Measurements from ENCODE around the gene FGF12. TPM values are rescaled to one million over a fixed set of nuclear protein-coding genes. Genes with fewer than 3 reads are reported as not detected.

Gene FGF12
- total RNA-seq, 1 donor from 2014 or later: not detected

DNA sequence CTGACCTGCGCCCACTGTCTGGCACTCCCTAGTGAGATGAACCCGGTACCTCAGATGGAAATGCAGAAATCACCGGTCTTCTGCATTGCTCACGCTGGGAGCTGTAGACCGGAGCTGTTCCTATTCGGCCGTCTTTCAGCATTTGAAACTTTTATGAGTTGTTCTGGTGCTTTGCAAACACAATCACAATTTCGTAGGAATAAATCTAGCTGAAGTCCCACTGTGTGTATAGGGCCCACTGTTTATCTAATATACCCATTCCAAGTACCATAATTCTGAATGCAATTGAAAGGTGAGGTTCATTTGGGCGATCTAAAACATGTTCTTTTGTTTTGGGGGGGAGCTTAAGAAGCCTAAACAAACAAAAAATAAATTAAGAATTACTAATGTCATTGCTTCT, 572.1 kb downstream of the FGF12 start:
- peak overlapping the region; percentile 5 for H3K4me3 Mint-ChIP-seq (ENCODE audit: low read depth)
- H3K27me3 Mint-ChIP-seq (ENCODE audit: low read depth): no peaks in the 10 kb centered on the region
- no peaks in the 10 kb centered on the region for H3K4me1 Mint-ChIP-seq (ENCODE audit: low read depth)
- no peaks in the 10 kb centered on the region for H3K36me3 Mint-ChIP-seq (ENCODE audit: low read depth)
- intact Hi-C loops (cut with micrococcal nuclease): no loop called here
- no peaks in the 10 kb centered on the region for H3K9me3 Mint-ChIP-seq
- no peak overlapping the region for H3K27ac Mint-ChIP-seq
- DNase-seq (ENCODE audit: low spot score): no peak

DNA sequence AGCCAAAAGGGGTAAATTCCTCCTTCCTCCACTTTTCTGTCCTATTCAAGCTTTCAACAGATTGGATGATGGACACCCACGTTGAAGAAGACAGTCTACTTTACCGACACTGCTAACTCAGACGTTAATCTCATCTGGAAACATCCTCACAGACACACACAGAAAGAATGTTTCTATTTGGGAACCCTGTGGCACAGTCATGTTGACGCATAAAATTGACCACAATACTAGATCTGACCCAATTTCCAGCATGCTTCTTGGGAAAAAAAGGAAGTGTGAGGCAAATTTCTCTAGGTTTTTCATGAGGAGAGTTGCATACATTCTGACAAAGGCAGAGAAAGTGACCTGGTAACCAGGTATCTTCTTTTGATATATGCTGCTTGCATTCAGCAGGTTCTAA, 594.1 kb downstream of the FGF12 start:
- Mint-ChIP-seq H3K9me3 (no peaks in the 10 kb centered on the region), H3K4me3 (ENCODE audit: low read depth) (no peak overlapping the region), H3K27ac (no peak overlapping the region), H3K27me3 (ENCODE audit: low read depth) (no peaks in the 10 kb centered on the region), H3K36me3 (ENCODE audit: low read depth) (no peaks in the 10 kb centered on the region), H3K4me1 (ENCODE audit: low read depth) (no peaks in the 10 kb centered on the region)
- DNase-seq (ENCODE audit: low spot score): no peak
- intact Hi-C loops (cut with micrococcal nuclease): no loop called here

DNA sequence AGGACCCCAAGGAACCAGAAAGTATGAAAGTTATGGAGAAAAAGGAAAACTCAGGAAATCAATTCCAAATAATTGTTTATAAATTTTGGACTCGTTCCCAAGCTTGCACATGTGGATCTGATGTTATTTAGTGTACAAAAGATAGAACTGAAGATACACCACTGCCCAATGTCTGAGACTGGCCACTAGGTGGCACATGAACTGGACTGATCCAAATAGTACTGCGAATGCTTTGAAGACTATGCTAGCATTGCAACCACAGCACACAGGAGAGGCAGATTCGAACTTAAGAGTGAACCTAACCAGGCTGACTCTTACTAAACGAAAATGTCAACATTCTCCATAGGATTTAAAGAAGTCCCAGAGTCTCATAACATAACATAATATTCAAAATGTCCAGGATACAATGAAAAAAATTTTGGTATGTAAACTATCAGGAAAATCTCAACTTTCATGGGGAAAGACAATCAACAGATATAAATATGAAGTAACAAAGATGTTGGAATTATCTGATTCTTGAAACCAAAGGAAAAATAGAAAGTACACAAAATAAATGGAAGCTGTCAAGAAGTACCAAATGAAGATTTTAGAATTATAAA, 596.7 kb downstream of the FGF12 start:
- intact Hi-C loops (cut with micrococcal nuclease): loop anchor here (2.0 kb wide), 1 partner anchor 314 kb away; no protein-coding TSS in a partner anchor
- no peak overlapping the region for H3K4me3 Mint-ChIP-seq (ENCODE audit: low read depth)
- no peak for DNase-seq (ENCODE audit: low spot score)

DNA sequence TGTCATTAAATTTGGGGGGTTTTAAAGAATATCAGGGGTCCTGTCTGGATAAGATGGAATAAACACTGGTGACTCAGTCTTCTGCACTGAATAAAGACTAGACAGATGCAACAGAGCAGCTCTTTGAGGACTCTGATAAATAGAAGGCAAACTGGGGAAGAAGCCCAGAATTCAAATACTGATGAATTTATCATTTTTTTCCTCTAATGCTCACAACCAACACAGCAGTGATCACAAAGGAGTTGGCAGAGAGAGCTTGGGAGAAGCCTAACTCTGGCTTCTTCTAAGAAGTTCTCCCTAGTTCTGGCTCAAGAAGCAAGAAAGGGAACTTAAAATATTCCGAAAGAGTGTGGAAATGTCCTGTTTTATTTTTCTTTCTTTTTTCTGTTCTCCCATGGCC, 597.8 kb downstream of the FGF12 start:
- no peaks in the 10 kb centered on the region for H3K36me3 Mint-ChIP-seq (ENCODE audit: low read depth)
- H3K9me3 Mint-ChIP-seq: no peaks in the 10 kb centered on the region
- H3K27ac Mint-ChIP-seq: no peak overlapping the region
- H3K4me3 Mint-ChIP-seq (ENCODE audit: low read depth): no peak overlapping the region
- DNase-seq (ENCODE audit: low spot score): no peak
- intact Hi-C loops (cut with micrococcal nuclease): no loop called here
- no peaks in the 10 kb centered on the region for H3K4me1 Mint-ChIP-seq (ENCODE audit: low read depth)
- no peaks in the 10 kb centered on the region for H3K27me3 Mint-ChIP-seq (ENCODE audit: low read depth)

More for the DNA sequence above, 596.7 kb downstream of the FGF12 start:
- Mint-ChIP-seq H3K27me3 (ENCODE audit: low read depth) (no peaks in the 10 kb centered on the region), H3K36me3 (ENCODE audit: low read depth) (no peaks in the 10 kb centered on the region), H3K9me3 (no peaks in the 10 kb centered on the region), H3K4me1 (ENCODE audit: low read depth) (no peaks in the 10 kb centered on the region), H3K27ac (no peak overlapping the region)

DNA sequence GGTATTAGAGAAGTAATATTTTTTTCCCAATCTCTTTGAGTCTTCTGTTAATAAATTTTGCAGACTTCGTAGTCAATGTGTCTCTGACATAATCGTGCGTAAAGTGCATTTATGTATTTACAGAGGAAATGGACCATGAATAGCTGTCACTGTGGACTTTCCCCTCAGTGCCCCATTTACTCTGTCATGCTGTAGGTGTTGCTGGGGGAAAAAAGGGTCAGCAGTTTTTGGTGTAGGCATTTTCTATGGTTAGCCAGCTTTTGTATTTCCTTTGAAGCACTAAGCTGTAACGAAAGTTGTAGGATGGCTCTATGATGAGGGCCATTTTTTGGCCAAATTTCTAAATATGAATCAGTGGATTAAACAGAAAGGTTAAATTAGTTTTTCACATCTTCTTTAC, 598.4 kb downstream of the FGF12 start:
- H3K4me3 Mint-ChIP-seq (ENCODE audit: low read depth): no peak overlapping the region
- no peak overlapping the region for H3K27ac Mint-ChIP-seq
- DNase-seq (ENCODE audit: low spot score): no peak
- H3K4me1 Mint-ChIP-seq (ENCODE audit: low read depth): no peaks in the 10 kb centered on the region
- H3K9me3 Mint-ChIP-seq: no peaks in the 10 kb centered on the region
- intact Hi-C loops (cut with micrococcal nuclease): no loop called here
- H3K36me3 Mint-ChIP-seq (ENCODE audit: low read depth): no peaks in the 10 kb centered on the region
- H3K27me3 Mint-ChIP-seq (ENCODE audit: low read depth): no peaks in the 10 kb centered on the region

DNA sequence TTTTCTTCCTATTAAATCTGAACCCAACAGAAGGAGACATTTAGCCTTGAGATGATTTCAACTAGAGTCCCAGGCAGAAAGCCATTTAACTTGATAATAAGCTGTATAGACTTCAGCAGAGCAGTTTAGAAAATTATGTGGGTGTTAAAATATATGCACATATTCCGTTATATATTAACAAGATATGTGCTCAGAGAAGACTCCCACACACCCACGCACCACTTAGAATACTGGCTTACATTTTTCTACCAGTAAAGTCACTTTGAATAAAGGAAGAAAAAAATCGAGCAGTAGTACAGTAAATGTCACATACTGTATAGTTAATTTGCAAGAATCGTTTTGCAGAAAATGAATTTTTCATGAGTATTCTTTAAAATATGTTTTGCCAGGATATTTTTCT, 599.3 kb downstream of the FGF12 start:
- Mint-ChIP-seq H3K9me3 (no peaks in the 10 kb centered on the region), H3K27me3 (ENCODE audit: low read depth) (no peaks in the 10 kb centered on the region), H3K27ac (no peak overlapping the region), H3K4me3 (ENCODE audit: low read depth) (no peak overlapping the region), H3K36me3 (ENCODE audit: low read depth) (no peaks in the 10 kb centered on the region), H3K4me1 (ENCODE audit: low read depth) (no peaks in the 10 kb centered on the region)
- DNase-seq (ENCODE audit: low spot score): no peak
- intact Hi-C loops (cut with micrococcal nuclease): no loop called here

DNA sequence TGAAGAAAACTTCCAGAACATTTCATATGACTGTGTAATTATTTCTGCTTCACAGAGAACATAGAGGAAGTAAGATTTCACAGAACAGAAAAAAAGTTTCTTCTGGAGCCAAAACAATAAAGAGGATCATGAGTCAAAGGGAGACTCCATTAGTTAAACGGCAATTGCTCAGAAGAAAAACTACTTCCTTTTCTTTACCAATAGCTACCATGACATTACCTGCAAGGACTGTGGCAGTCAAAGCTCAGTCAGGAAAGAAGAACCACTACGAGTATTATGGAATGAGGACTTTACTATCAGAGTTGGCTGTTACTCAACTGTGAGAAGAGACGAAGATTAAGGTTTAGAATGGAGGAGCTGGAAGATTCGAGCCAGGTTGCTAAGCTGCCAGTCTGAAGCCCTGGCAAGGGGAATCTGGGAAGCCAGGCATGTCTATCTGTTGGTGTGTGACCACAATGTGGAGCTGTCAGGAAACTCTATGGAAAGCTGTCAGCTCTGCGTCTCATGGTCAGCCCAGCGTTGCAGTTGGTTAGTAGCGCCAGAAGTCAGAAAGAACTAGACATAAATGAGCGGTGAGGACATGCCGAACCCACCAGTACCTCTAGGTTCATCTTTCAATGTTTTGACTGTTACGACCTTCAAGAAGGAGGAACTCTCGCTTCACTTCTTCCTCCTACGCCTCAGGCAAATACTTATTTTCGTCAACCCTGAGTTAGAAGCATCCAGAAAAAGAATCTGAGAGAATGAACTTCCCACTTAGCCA, 604.3 kb downstream of the FGF12 start:
- Mint-ChIP-seq H3K9me3 (no peaks in the 10 kb centered on the region), H3K27ac (no peak overlapping the region), H3K4me1 (ENCODE audit: low read depth) (no peaks in the 10 kb centered on the region), H3K27me3 (ENCODE audit: low read depth) (no peaks in the 10 kb centered on the region), H3K4me3 (ENCODE audit: low read depth) (no peak overlapping the region), H3K36me3 (ENCODE audit: low read depth) (no peaks in the 10 kb centered on the region)
- no peak for DNase-seq (ENCODE audit: low spot score)
- intact Hi-C loops (cut with micrococcal nuclease): no loop called here

DNA sequence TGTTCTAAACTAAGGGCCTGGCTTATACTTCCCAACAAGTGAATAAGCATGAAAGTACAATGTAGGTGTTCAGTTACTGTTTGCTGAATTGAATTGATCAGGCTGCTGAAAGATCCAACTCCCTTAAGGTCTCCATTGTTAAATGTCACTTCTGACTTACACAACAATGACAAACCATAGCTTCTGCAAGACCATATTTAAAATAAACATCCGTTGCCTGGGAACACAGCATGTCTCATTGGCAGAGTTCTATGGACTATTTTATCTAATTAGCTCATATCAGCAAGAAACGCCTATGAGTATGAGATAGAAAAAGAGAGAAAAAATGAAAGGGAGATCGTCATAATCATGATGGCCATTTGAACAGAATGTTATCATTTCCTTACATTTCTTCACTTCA, 605.4 kb downstream of the FGF12 start:
- no peak for DNase-seq (ENCODE audit: low spot score)
- Mint-ChIP-seq H3K4me3 (ENCODE audit: low read depth) (no peak overlapping the region), H3K4me1 (ENCODE audit: low read depth) (no peaks in the 10 kb centered on the region), H3K27ac (no peak overlapping the region), H3K9me3 (no peaks in the 10 kb centered on the region), H3K36me3 (ENCODE audit: low read depth) (no peaks in the 10 kb centered on the region), H3K27me3 (ENCODE audit: low read depth) (no peaks in the 10 kb centered on the region)
- intact Hi-C loops (cut with micrococcal nuclease): no loop called here

DNA sequence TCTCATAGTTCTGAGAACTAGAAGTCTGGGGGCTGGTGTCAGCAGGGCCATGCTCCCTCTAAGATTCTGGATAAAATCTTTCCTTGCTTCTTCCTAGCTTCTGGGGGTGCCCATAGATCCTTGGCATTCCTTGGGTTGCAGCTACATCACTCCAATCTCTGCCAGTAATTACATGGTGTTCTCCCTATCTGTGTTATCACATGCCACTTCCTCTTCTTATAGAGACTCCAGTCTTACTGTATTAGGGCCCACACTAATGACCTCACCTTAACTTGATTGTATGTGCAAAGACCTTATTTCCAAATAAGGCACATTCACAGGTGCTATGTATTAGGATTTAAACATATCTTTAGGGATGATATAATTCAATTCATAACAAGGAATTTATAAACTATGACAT, 618.5 kb downstream of the FGF12 start:
- no peaks in the 10 kb centered on the region for H3K36me3 Mint-ChIP-seq (ENCODE audit: low read depth)
- H3K27me3 Mint-ChIP-seq (ENCODE audit: low read depth): no peaks in the 10 kb centered on the region
- no peaks in the 10 kb centered on the region for H3K4me1 Mint-ChIP-seq (ENCODE audit: low read depth)
- no peak overlapping the region for H3K27ac Mint-ChIP-seq
- intact Hi-C loops (cut with micrococcal nuclease): no loop called here
- no peak for DNase-seq (ENCODE audit: low spot score)
- no peak overlapping the region for H3K4me3 Mint-ChIP-seq (ENCODE audit: low read depth)
- H3K9me3 Mint-ChIP-seq: no peaks in the 10 kb centered on the region

DNA sequence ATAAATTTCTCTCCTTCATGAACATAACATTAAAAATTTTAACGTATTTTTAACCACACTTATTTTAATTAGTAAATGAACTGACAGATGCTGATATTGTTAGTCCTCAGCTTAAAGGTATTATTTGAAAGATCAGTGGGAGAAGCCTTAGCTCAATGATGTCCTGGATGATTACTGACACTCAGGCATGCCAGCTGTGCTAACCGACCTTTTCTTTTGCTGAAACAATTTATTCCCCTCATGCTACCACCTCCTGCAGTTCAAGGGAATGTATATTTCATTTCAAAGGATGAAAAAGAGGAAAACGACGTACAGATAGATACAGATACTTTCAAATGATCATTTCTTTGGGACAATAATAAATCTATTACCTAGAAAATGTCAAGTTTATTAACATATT, 620.8 kb downstream of the FGF12 start:
- Mint-ChIP-seq H3K36me3 (ENCODE audit: low read depth) (no peaks in the 10 kb centered on the region), H3K4me3 (ENCODE audit: low read depth) (no peak overlapping the region), H3K4me1 (ENCODE audit: low read depth) (no peaks in the 10 kb centered on the region), H3K27me3 (ENCODE audit: low read depth) (no peaks in the 10 kb centered on the region), H3K27ac (no peak overlapping the region), H3K9me3 (no peaks in the 10 kb centered on the region)
- no peak for DNase-seq (ENCODE audit: low spot score)
- intact Hi-C loops (cut with micrococcal nuclease): no loop called here

DNA sequence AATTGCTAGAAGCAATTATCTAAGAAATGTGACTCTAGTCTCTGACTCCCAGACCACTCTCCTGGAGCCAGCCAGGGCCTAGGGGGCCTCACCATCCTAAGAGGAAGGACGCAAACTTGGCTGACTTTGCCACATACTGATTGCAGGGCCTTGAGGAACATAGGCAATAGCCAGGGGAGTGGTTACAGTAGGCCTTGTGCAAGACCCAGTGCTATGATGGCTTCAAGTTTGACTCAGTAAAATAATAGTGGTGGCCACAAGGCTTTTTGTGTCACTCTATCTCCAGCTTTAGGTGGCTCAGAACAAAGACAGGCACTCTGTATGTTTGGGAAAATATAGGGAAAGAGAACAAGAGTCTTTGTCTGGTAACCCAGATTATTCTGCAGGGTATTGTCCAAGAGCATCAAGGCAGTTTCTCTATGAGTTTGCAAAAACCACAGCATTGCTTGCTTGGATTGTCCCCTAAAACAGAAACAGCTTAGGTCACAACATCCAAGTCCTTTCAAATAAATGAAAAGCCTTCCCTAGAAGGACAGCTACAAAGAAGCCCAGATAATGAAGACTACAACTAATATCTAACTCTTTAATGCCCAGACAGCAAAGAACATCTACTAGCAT, 634.8 kb downstream of the FGF12 start:
- no peaks in the 10 kb centered on the region for H3K36me3 Mint-ChIP-seq (ENCODE audit: low read depth)
- H3K27ac Mint-ChIP-seq: no peak overlapping the region
- H3K4me1 Mint-ChIP-seq (ENCODE audit: low read depth): no peaks in the 10 kb centered on the region
- no peak overlapping the region for H3K4me3 Mint-ChIP-seq (ENCODE audit: low read depth)
- no peak for DNase-seq (ENCODE audit: low spot score)
- no peaks in the 10 kb centered on the region for H3K9me3 Mint-ChIP-seq
- intact Hi-C loops (cut with micrococcal nuclease): no loop called here
- H3K27me3 Mint-ChIP-seq (ENCODE audit: low read depth): no peaks in the 10 kb centered on the region

DNA sequence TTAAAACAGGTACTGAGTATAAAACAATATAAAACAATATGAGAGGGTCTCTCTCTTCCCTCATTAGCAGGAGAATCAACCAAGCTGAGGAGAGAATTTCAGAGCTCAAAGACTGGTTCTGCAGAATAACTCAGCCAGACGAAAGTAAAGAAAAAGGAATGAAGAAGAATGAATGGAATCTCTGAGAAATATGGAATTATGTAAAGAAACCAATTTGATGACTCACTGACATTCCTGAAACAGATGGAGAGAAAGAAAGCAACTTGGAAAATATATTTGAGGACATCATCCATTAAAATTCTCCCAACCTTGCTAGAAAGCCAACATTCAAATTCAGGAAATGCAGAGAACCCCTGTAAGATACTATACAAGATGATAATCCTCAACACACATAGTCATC, 635.5 kb downstream of the FGF12 start:
- Mint-ChIP-seq H3K4me1 (ENCODE audit: low read depth) (no peaks in the 10 kb centered on the region), H3K36me3 (ENCODE audit: low read depth) (no peaks in the 10 kb centered on the region), H3K4me3 (ENCODE audit: low read depth) (no peak overlapping the region), H3K27ac (no peak overlapping the region), H3K27me3 (ENCODE audit: low read depth) (no peaks in the 10 kb centered on the region), H3K9me3 (no peaks in the 10 kb centered on the region)
- intact Hi-C loops (cut with micrococcal nuclease): no loop called here
- no peak for DNase-seq (ENCODE audit: low spot score)

DNA sequence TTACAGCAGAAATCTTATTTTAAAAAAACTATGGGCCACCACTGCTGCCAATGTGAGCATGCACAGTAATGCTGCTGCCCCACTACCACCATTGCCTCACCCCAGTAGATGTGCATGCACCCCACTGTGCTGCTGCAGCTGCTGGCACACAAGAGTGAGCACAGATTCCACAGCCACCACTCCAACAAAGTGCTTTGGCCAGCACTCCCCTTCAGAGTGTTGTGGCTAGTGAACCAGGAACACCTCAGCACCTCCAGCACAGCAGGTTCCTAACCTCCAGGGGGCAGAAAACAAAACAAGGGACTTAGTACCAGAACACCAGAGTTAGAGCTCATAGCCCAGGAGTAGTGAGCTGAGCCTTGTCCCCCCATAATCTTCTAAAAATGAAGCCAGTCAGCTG, 636.8 kb downstream of the FGF12 start:
- no peak for DNase-seq (ENCODE audit: low spot score)
- Mint-ChIP-seq H3K4me1 (ENCODE audit: low read depth) (no peaks in the 10 kb centered on the region), H3K4me3 (ENCODE audit: low read depth) (no peak overlapping the region), H3K27ac (no peak overlapping the region), H3K9me3 (no peaks in the 10 kb centered on the region), H3K36me3 (ENCODE audit: low read depth) (no peaks in the 10 kb centered on the region), H3K27me3 (ENCODE audit: low read depth) (no peaks in the 10 kb centered on the region)
- intact Hi-C loops (cut with micrococcal nuclease): no loop called here
